ENCODE results near the gene GNAS-AS1. TPM values are rescaled to one million over a fixed set of nuclear protein-coding genes. Genes with fewer than 3 reads are reported as not detected.

The GNAS-AS1 gene
- total RNA-seq, 1 experiment from 2014 or later, result 1.0 TPM

DNA sequence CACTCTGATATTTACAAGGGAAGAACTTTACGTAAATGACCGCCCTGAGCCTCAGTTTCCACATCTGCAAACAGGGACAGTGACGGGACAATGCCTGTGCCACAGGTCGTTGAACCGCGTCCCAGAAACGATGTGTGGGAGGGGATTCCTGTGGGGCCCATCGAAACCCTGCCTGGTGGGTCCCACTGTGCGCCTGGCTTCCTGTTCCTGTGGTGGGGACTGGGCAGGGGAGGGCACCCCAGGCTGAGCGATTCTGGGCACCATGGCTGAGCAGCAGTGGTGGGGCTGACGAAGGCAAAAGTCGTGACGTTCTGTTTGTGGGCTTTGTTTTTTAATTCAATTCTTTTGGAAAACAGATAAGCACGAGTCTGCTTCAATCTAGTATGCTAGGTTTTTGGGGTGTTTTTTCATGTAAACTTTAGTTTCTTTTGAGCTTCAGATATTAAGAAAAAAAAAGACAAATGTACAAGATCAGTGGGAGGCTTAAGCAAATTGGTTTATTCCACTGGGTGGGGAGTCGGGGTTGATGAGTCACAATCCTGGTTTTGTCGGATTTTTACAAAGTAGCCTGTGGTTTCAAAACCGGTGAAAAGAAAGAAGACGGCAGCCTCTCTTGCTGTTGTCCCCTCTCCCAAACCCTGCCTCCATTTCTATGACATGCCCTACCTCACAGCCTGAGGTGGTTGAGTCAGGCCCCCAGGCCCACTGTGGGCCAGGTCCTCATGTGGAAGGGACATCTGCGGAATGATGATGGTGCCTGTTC, 40.4 kb downstream of the GNAS-AS1 start:
- DNase-seq (ENCODE audit: low read depth), result peak; percentile 64

DNA sequence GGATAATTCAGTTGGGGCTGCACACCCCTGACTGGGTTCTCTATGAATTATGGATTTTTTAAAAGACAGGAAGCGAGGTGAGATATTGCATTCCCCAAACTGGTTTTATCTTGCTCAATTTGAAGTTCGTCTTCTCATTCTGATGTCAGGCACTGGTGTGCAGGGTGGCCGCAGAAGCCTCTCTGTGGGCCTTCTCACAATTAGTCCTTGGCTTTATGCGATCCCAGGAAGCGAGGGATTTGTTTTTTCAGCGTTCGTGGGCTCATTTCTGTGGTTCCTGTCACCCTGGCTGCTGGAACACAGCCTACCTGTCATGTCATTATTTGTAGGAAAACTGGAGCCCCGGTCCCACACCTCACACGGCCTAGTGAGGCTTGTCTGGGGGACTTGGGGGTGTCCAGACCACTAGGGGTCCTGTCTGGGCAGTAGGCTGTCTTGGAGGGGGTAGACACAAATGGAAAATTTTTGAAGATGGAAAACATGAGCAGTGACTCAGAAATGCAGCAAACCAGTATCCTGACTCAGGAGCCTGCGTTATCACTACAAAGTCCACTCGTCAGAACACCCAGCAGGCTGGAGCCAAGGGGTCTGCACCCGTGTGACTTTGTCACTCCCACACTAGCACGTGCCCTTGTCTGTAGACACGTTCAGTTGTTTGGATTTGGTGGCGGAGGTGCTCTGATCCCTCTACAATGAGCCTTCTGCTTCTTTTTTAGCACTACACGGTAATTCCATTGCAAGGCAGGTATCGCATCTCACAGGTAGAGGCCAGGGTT, 42.2 kb downstream of the GNAS-AS1 start:
- DNase-seq (ENCODE audit: low read depth), result peak; percentile 36

- no peak for DNase-seq (ENCODE audit: low read depth)
These were observed 42.9 kb downstream of the GNAS-AS1 start for GRCh38 chr20:58807801-58808200.

GRCh38 chr20:58803533-58803932, 47.2 kb downstream of the GNAS-AS1 start:
- no peak for DNase-seq (ENCODE audit: low read depth)

GRCh38 chr20:58802061-58802460, 48.6 kb downstream of the GNAS-AS1 start:
- no peak for DNase-seq (ENCODE audit: low read depth)

DNA sequence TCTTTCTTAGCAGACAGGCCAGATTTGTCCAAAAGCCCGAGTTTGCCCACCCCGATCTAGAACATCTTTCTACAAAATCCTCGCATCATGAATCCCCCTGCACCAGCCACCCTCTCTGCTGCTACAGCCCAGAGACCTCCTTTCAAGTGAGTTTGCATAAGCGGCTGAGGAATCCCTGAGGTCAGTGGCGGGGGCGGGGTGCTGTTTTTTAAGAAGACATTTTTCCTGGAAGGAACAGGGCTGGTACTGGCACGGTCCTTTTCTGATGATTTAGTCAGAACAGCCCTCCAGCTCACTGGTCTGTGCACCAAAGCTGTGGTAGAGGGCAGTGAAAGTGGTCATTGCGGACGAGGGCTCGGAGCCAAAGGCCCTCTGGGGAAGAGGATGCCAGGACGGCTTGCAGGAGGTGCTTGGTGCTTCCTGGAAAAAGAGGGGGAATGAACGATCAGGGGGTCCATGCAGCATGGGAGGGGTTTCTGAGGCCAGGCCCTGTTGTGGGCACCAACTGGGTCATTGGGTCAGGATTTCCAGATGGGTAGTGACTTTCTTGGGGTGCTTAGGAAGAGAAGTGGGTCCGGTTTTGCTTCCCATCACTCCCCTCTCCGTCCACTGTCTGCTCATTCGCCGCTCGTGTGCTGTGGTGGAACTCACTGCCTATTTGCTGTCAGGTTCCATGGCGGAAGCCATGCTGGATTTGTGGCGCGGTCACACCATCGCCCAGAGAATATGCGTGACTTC, 50.4 kb downstream of the GNAS-AS1 start:
- peak; percentile 62 for DNase-seq (ENCODE audit: low read depth)

DNA sequence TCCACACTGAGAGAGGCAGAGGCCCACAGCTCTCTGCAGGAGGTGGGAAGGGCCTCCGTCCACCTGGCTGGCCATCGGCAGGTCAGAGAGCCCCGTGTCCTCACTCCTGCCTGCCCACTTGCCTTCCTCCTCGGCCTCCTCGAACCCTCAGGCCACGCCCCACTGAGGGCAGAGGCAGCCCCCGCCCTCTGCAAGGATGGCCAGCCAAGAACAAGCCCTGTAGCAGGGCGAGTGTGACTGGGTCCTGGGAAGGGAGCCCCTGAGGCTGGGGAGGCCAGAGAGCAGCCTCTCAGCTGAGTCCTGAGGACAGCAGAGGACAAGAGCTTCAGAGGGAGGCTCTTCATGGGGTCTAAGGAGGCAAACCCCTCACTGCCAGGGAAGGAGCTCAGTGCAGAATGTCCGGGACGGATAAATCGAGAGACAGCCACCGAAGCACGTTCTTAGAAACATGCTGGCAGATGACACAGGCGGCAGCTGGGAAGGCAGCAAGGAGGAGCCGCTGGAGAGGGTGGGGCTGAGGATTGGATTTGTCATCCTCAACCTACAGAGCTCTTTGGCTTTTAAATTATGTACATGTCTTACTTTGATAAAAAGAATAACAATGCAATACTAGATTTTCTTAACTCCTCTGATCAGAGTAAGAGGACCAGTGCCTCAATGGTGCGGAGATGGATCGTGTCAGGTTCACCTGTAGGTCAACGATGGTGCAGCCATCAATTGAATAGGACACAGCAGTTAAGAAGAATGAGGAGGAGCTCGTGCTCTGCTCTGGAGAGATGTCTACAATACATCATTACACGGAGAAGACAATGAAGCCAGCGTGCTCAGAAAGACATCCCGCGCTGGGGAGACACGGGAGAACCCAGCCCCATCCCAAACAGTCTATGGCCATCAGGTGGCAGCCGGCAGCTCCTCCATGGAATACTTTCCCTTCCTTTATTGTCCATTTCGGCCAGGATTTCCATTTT, 53.0 kb downstream of the GNAS-AS1 start:
- no peak for DNase-seq (ENCODE audit: low read depth)

DNA sequence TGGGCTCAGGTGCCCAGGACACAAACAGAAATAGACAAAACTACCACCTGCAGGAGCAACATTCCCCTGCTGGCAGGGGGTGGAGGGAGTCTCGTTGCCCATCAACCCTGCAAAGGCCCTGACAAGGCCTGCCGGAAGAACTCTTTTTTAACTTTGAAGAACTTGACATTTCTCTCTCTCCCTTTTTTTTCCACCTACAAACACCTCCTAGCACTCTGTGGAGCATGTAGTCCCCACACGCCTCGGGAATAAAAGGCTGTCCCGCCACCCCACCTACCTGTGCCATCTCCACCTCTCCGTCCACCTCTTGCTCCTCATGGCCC, 54.8 kb downstream of the GNAS-AS1 start:
- no peak for DNase-seq (ENCODE audit: low read depth)

DNA sequence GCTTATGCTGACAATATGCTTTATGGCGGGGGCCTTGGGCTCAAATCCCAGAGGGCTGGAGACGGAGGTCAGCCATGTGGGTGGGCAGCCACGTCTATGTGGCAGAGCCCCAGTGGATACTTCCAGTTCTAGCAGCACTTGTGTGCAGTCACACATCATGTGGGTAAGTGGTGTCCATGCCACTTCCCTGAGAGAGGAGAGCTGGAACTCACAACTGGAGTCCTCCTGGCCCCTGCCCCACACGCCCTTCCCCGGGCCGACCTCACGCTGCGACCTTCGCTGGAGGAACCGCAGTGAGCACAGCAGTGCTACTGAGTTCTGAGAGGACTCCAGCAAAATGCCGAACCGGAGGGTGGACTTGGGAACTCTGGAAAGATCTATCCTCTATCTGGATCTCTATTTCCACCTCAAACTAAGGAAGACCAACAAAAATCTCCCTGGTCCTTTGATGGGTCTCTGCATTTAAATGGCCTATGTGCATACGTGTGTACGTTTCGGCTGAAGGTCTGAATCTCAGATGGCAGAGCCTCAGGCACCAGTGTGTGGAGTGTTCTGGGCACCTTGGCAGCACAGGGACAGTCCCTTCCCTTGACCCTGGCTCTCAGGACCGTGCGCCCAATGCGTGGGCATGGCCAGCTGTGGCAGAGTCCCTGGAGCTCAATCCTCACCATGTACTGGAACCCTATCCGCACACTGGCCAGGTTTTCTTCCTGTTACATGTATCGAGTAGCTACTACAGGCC, 55.4 kb downstream of the GNAS-AS1 start:
- no peak for DNase-seq (ENCODE audit: low read depth)

- no peak for DNase-seq (ENCODE audit: low read depth)
These were observed 56.1 kb downstream of the GNAS-AS1 start for GRCh38 chr20:58794510-58795180.

DNA sequence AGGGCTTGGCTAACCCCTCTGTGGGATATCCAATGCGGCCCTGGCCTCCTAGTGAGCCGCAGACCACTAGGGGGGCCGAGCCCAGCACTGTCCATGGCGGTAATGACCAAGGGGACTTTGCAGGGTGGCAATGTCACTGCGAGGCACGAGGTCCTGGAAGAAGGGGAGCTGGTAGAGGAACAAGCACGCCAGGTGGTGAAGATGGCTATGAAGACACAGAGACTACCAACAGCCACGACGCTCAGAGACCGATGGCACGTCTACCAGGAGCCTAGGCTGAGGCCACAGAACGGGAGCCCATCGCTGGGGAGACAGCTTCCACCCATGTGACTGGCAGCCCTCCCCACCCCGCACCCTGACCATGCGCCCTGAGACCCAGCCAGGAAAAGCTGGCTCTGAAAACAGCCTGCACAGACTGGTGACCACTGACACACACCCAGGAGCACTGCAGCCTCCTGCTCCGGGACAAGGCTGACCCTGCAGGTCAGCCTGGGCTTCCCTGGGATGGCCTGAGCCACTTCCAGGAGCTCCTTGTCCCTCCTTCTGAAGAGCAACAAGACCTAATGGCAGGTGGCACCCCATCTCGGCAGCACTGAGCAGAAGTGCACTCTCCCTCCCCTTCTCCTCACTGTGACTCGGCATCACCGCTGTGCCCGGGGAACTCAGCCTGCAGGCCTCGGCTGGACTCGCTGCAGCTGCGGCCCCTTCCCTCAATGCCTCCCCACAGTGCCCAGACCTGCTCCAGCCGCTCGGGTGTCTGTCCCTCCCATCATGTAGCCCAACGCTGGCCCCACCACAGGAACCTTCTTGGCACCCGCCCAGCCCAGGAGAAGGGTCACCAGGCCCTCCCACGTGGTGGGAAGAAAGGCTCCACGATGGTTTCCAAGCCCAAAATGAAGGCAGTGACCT, 56.9 kb downstream of the GNAS-AS1 start:
- DNase-seq (ENCODE audit: low read depth), result no peak

- no peak for DNase-seq (ENCODE audit: low read depth)
These were observed 58.3 kb downstream of the GNAS-AS1 start for GRCh38 chr20:58792426-58792825.

GRCh38 chr20:58791286-58791685, 59.4 kb downstream of the GNAS-AS1 start:
- DNase-seq (ENCODE audit: low read depth), result no peak

DNA sequence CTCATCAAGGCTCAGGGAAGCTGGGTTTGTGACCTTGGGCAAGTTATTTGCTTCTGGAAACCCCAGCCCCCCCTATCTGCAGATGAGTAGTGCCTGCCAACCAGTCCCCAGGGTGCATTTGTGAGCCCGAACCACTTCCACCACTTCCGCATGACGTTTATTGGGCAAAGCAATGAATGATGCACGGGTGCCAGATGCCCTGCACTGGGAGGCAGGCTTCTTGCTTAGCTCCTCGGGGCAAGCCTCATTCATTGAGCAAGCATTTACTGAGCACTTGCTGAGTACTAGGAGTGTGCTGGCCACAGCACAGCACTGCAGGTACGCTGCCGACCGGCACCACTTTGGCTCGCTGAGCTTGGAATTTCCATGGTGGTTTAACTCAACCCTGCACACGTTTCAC, 60.2 kb downstream of the GNAS-AS1 start:
- peak; percentile 74 for DNase-seq (ENCODE audit: low read depth)

DNA sequence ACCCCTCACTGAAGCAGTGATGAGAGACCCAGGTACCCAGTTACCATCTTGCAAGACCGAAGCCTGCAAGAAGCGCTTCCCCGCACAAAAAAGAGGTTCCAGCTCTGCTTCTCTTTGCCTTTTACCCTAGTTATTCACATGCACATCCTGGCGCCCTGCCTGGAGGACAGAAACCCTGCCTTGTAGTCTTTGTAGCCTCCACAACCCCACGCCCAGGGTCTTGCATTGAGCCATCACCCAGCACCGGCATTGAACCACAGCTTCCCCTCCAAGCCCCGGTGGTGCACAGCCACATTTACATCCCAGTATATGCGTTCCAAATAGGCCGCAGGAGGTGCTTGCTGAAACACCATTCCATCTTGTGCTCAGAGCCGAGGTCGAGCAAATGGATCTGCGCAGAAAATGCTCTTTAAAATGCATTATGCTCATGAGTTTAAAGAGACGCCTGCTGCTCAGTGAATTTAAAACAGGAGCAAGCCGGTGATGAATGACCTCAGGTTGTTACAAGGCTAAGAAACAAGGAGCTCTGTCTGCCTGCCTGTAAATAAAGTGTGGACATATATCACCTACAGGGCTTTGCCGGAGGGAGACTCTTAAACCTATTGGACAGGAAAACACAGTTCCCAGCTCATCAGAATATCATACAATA, 61.7 kb downstream of the GNAS-AS1 start:
- DNase-seq (ENCODE audit: low read depth), result no peak

GRCh38 chr20:58787211-58788005, 63.3 kb downstream of the GNAS-AS1 start:
- DNase-seq (ENCODE audit: low read depth), result no peak

GRCh38 chr20:58784321-58785074, 66.2 kb downstream of the GNAS-AS1 start:
- no peak for DNase-seq (ENCODE audit: low read depth)
